ENCODE results near the gene GPR143. TPM values are rescaled to one million over a fixed set of nuclear protein-coding genes. Genes with fewer than 3 reads are reported as not detected.

The GPR143 gene
- total and polyA plus RNA-seq, 2 experiments from 2014 or later, result 6.3 to 12.8 TPM

- Histone ChIP-seq H3K4me1 (ENCODE audit: low read depth) (no peaks in the 10 kb centered on the region), H3K9me3 (ENCODE audit: low read depth) (no peaks in the 10 kb centered on the region), H3K27me3 (no peaks in the 10 kb centered on the region), H3K27ac (no peak overlapping the region), H3K4me3 (no peak overlapping the region), H3K36me3 (peaks cover 4% of the 10 kb centered on the region)
- TF ChIP-seq, protein P1, sequence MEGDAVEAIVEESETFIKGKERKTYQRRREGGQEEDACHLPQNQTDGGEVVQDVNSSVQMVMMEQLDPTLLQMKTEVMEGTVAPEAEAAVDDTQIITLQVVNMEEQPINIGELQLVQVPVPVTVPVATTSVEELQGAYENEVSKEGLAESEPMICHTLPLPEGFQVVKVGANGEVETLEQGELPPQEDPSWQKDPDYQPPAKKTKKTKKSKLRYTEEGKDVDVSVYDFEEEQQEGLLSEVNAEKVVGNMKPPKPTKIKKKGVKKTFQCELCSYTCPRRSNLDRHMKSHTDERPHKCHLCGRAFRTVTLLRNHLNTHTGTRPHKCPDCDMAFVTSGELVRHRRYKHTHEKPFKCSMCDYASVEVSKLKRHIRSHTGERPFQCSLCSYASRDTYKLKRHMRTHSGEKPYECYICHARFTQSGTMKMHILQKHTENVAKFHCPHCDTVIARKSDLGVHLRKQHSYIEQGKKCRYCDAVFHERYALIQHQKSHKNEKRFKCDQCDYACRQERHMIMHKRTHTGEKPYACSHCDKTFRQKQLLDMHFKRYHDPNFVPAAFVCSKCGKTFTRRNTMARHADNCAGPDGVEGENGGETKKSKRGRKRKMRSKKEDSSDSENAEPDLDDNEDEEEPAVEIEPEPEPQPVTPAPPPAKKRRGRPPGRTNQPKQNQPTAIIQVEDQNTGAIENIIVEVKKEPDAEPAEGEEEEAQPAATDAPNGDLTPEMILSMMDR (IDR thresholded peaks at IDR 0.05; ENCODE audit: low read depth, low read length), result no peak
- DNase-seq (ENCODE audit: low read depth in 1 of 2, low spot score in 1 of 2), result no peak
Observed at GRCh38 chrX:9678215-9678965, 87.3 kb downstream of the GPR143 start.

GRCh38 chrX:9677098-9677739 is 88.4 kb downstream of the GPR143 start:
- H3K4me3 ChIP-seq, result no peak overlapping the region
- H3K27me3 ChIP-seq, result no peaks in the 10 kb centered on the region
- TF ChIP-seq, protein P1 (IDR thresholded peaks at IDR 0.05; ENCODE audit: low read depth, low read length), result no peak
- no peaks in the 10 kb centered on the region for H3K4me1 ChIP-seq (ENCODE audit: low read depth)
- no peaks in the 10 kb centered on the region for H3K9me3 ChIP-seq (ENCODE audit: low read depth)
- no peak overlapping the region for H3K27ac ChIP-seq
- DNase-seq (ENCODE audit: low read depth in 1 of 2, low spot score in 1 of 2), result peak in 1 of 2 donors; percentile 40
- H3K36me3 ChIP-seq, result peaks cover 4% of the 10 kb centered on the region

DNA sequence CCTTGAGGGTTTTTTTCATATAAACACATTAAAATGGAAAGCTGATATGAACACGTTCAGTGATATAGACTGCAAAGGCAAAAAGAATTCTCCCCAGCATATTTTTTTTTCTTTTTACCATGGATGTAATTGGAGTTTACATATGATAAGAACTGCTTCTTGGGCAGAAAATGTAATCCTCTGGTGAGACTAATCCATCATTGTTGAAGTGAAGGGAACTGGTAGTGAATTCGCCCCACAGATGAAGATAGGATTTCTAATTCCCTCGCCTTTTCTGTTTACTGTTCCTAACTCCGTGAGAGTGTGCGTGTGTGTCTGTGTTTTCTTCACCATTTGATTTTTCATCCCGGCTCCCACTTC is 88.9 kb downstream of the GPR143 start:
- TF ChIP-seq, protein P1 (IDR thresholded peaks at IDR 0.05; ENCODE audit: low read depth, low read length), result no peak
- Histone ChIP-seq H3K27me3 (no peaks in the 10 kb centered on the region), H3K9me3 (ENCODE audit: low read depth) (no peaks in the 10 kb centered on the region), H3K4me1 (ENCODE audit: low read depth) (no peaks in the 10 kb centered on the region), H3K36me3 (peaks cover 4% of the 10 kb centered on the region), H3K4me3 (no peak overlapping the region), H3K27ac (no peak overlapping the region)
- DNase-seq (ENCODE audit: low read depth in 1 of 2, low spot score in 1 of 2), result no peak

GRCh38 chrX:9676306-9676705 is 89.3 kb downstream of the GPR143 start:
- no peak overlapping the region for H3K4me3 ChIP-seq
- H3K4me1 ChIP-seq (ENCODE audit: low read depth), result no peaks in the 10 kb centered on the region
- DNase-seq (ENCODE audit: low read depth in 1 of 2, low spot score in 1 of 2), result peak in 1 of 2 donors; percentile 27
- no peaks in the 10 kb centered on the region for H3K27me3 ChIP-seq
- H3K9me3 ChIP-seq (ENCODE audit: low read depth), result no peaks in the 10 kb centered on the region
- TF ChIP-seq, protein P1 (IDR thresholded peaks at IDR 0.05; ENCODE audit: low read depth, low read length), result no peak
- peaks cover 4% of the 10 kb centered on the region for H3K36me3 ChIP-seq
- H3K27ac ChIP-seq, result no peak overlapping the region

Other genes starting within 250 kb of the GPR143 start
- 32.9 and 36.0 TPM in 2 replicates for gene SHROOM2, start 20.6 kb upstream of the GPR143 start, total RNA-seq
- 9.0 and 14.8 TPM in 2 replicates for gene SHROOM2, start 20.6 kb upstream of the GPR143 start, polyA plus RNA-seq
- 0.14 TPM in 1 of 2 replicates, not detected in the other for gene CLDN34, start 201.5 kb upstream of the GPR143 start, total RNA-seq
- gene CLDN34, start 201.5 kb upstream of the GPR143 start, polyA plus RNA-seq, result not detected in 2 replicates